Smooth muscle cell (in vitro differentiated cells): ENCODE results near the gene CCNB1IP1. TPM values are rescaled to one million over a fixed set of nuclear protein-coding genes. Genes with fewer than 3 reads are reported as not detected.
A peak's percentile ranks its signal among the peaks of the same experiment; 100 is the strongest.

ENCODE experiments used
- DNase-seq: peaks from one replicate; lab custom pipeline; 2025; ENCODE audit not compliant: unreplicated experiment; lab: John Stamatoyannopoulos, UW
- H2AFZ ChIP-seq: fragments of 200-600 bp; sonication (generic); 2 replicates; pipeline ENCODE4 v1.6.0; 2016; ENCODE audit warnings: antibody characterized with exemption, low read depth, mild to moderate bottlenecking
- H3F3A ChIP-seq: fragments of 200-600 bp; sonication (generic); 2 replicates; pipeline ENCODE4 v1.6.0; 2017; ENCODE audit warnings: antibody characterized with exemption, low read depth
- H3K27ac ChIP-seq: fragments of 200-600 bp; sonication (generic); 2 replicates; pipeline ENCODE4 v1.5.1; 2016; ENCODE audit warnings: low read depth, mild to moderate bottlenecking
- H3K27me3 ChIP-seq: fragments of 200-600 bp; sonication (generic); 2 replicates; pipeline ENCODE4 v1.6.1; 2016; ENCODE audit warnings: low read depth, mild to moderate bottlenecking
- H3K36me3 ChIP-seq: fragments of 200-600 bp; sonication (generic); 2 replicates; pipeline ENCODE4 v1.5.1; 2016; ENCODE audit warnings: low read depth
- H3K4me1 ChIP-seq: fragments of 200-600 bp; sonication (generic); 2 replicates; pipeline ENCODE4 v1.5.1; 2016; ENCODE audit warnings: low read depth
- H3K4me2 ChIP-seq: fragments of 200-600 bp; sonication (generic); 2 replicates; pipeline ENCODE4 v1.6.0; 2016; ENCODE audit warnings: mild to moderate bottlenecking
- H3K4me3 ChIP-seq: fragments of 200-600 bp; sonication (generic); 2 replicates; pipeline ENCODE4 v1.5.1; 2016; ENCODE audit warnings: mild to moderate bottlenecking
- H3K79me2 ChIP-seq: fragments of 200-600 bp; sonication (generic); 2 replicates; pipeline ENCODE4 v1.6.0; 2016; ENCODE audit warnings: low read depth, mild to moderate bottlenecking
- H3K9ac ChIP-seq: fragments of 200-600 bp; sonication (generic); 2 replicates; pipeline ENCODE4 v1.6.0; 2016; ENCODE audit warnings: low read depth
- H3K9me3 ChIP-seq: fragments of 200-600 bp; sonication (generic); replicated peaks from 2 replicates; pipeline ENCODE4 v1.5.1; 2016; ENCODE audit warnings: low read depth
- H4K20me1 ChIP-seq: fragments of 200-600 bp; sonication (generic); 2 replicates; pipeline ENCODE4 v1.6.0; 2016; ENCODE audit warnings: low read depth
- WGBS: methylation state at CpG from one replicate; pipeline ENCODE4 v1.1.7; 2016; ENCODE audit warnings: low lambda C conversion rate; 5-methylcytosine and 5-hydroxymethylcytosine counted together
- polyA plus RNA-seq: library from polyadenylated mRNA; unstranded; fragments of >200 nt; fragmentation: Nextera tagmentation; extraction: Ambion mirVana; gene quantifications from 2 replicates; pipeline ENCODE4 v1.2.1, GENCODE V29; 2016
- total RNA-seq: library from RNA; depleted of rRNA; stranded (reverse); fragments of >200 nt; gene quantifications from 2 replicates; pipeline ENCODE4 v1.2.3, GENCODE V29; 2014
- TF ChIP-seq, protein P1 (sequence below): fragments of 200-600 bp; sonication (generic); IDR thresholded peaks from 2 replicates; pipeline ENCODE4 v1.5.1; 2017; ENCODE audit warnings: borderline replicate concordance, mild to moderate bottlenecking, antibody characterized with exemption; ENCODE audit not compliant: insufficient read depth, poor library complexity, severe bottlenecking

The CCNB1IP1 gene
- total and polyA plus RNA-seq, 2 experiments from 2014 or later, result 16.3 to 70.4 TPM

DNA sequence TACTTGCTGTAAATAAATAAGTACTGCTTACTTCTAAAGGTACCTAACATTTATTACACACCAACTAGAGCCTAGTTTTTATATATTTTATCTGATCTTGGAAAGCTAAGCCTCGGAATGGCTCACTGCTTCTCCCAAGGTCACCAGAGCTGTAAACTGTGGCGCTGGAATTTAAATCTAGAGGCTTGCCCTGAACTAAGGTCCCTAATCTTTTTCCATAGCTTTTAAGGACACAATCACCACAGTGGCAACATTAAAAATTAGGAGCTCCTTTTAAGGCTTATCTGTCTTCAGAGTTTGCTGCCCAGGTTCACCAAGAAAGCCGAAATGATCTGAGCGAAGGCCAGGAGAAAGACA, 670 bp downstream of the CCNB1IP1 start:
- Histone ChIP-seq H3K4me1 (peaks cover 9% of the 10 kb centered on the region), H3K36me3 (no peaks in the 10 kb centered on the region), H3K9ac (peak overlapping the region; percentile 69), H3K4me2 (peak overlapping the region; percentile 92), H3F3A (peaks cover 9% of the 10 kb centered on the region), H3K27ac (peak overlapping the region; percentile 77), H4K20me1 (peaks cover 22% of the 10 kb centered on the region), H3K27me3 (no peaks in the 10 kb centered on the region), H3K9me3 (no peaks in the 10 kb centered on the region), H2AFZ (peak overlapping the region; percentile 64), H3K4me3 (peak overlapping the region; percentile 73), H3K79me2 (peaks cover 52% of the 10 kb centered on the region)
- no peak for DNase-seq
- TF ChIP-seq, protein P1, sequence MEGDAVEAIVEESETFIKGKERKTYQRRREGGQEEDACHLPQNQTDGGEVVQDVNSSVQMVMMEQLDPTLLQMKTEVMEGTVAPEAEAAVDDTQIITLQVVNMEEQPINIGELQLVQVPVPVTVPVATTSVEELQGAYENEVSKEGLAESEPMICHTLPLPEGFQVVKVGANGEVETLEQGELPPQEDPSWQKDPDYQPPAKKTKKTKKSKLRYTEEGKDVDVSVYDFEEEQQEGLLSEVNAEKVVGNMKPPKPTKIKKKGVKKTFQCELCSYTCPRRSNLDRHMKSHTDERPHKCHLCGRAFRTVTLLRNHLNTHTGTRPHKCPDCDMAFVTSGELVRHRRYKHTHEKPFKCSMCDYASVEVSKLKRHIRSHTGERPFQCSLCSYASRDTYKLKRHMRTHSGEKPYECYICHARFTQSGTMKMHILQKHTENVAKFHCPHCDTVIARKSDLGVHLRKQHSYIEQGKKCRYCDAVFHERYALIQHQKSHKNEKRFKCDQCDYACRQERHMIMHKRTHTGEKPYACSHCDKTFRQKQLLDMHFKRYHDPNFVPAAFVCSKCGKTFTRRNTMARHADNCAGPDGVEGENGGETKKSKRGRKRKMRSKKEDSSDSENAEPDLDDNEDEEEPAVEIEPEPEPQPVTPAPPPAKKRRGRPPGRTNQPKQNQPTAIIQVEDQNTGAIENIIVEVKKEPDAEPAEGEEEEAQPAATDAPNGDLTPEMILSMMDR, result no peak
- 0% methylated on average over 4 of the region's 4 CpGs for WGBS

DNA sequence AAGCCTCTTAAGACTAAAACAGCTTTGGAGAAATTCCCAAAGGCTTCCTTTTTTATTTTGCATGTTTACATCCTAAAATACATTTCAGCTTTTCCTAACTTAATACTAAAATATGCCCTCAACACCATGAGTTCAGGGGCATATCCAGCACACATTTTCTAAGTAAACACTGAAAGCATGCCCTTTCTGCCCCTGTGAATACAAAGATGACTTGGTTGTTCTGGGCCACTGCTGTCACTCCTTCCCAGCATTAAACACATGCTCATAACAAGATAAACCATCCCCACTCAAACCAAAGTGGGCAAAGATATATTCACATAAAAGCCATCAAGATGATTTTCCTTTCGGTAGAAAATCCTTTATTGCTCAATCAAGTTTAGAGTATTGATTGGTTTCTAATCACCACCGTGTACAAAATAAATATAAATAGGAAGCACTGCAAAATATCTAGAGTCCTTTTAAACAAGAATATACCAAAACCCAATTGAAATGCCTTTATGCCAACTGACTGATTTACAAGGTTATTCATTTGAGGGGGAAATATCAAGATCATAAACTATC, 1.9 kb downstream of the CCNB1IP1 start:
- no peak overlapping the region for H3K27ac ChIP-seq
- H3K27me3 ChIP-seq, result no peaks in the 10 kb centered on the region
- peaks cover 6% of the 10 kb centered on the region for H3K36me3 ChIP-seq
- H3K4me2 ChIP-seq, result peak overlapping the region; percentile 92
- peaks cover 14% of the 10 kb centered on the region for H3K4me1 ChIP-seq
- H3F3A ChIP-seq, result peaks cover 10% of the 10 kb centered on the region
- H4K20me1 ChIP-seq, result peaks cover 29% of the 10 kb centered on the region
- 37% methylated on average over 2 of the region's 2 CpGs for WGBS
- H3K4me3 ChIP-seq, result peak overlapping the region; percentile 73
- no peak overlapping the region for H3K9ac ChIP-seq
- TF ChIP-seq, protein P1, result no peak
- H3K79me2 ChIP-seq, result peaks cover 63% of the 10 kb centered on the region
- no peak overlapping the region for H2AFZ ChIP-seq
- no peaks in the 10 kb centered on the region for H3K9me3 ChIP-seq
- no peak for DNase-seq

DNA sequence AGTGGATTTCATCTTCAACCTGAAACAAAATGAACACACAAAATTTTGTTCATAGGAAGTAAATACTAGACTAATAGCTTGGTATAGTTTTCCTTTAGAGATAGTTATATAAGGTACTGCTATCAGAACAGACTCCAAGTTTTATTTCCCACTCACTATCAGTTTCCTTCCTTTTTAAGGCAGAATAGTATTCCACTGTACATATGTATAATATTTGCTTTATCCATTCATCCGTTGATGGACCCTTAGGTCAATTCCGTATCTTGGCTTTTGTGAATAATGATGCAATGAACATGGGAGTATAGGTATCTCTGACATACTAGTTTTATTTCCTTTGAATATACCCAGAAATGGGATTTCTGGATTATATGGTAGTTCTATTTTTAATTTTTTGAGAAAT, 3.7 kb downstream of the CCNB1IP1 start:
- TF ChIP-seq, protein P1, result no peak
- no peak for DNase-seq
- 99% methylated on average over 2 of the region's 2 CpGs for WGBS
- H2AFZ ChIP-seq, result no peak overlapping the region
- H3K27ac ChIP-seq, result no peak overlapping the region
- H3K4me2 ChIP-seq, result no peak overlapping the region
- H3K4me3 ChIP-seq, result no peak overlapping the region
- peaks cover 14% of the 10 kb centered on the region for H3K4me1 ChIP-seq
- H3K79me2 ChIP-seq, result peaks cover 70% of the 10 kb centered on the region
- no peaks in the 10 kb centered on the region for H3K9me3 ChIP-seq
- peaks cover 10% of the 10 kb centered on the region for H3F3A ChIP-seq
- H4K20me1 ChIP-seq, result peaks cover 29% of the 10 kb centered on the region
- H3K9ac ChIP-seq, result no peak overlapping the region
- no peaks in the 10 kb centered on the region for H3K27me3 ChIP-seq
- peaks cover 11% of the 10 kb centered on the region for H3K36me3 ChIP-seq

DNA sequence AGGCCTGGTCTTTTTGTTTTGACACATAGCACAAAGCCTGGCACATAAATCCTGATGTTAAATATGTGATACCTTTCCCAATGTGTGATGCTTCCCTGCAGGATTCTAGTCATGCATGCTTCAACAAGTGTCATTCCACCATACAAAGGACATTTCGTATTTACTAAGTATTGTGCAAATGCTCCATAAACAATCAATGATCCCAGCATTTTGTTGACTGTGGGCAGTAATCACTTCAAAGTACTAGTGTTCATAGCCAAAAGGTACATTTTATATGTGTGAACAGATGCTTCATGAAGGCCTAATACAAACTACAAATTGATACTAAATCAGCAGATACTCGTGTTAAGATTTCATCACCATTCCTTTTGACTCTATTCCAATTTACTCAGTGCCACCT, 4.4 kb downstream of the CCNB1IP1 start:
- Histone ChIP-seq H3K27me3 (no peaks in the 10 kb centered on the region), H3K27ac (no peak overlapping the region), H3K79me2 (peaks cover 70% of the 10 kb centered on the region), H3K36me3 (peaks cover 11% of the 10 kb centered on the region), H3K9ac (no peak overlapping the region), H3F3A (peaks cover 10% of the 10 kb centered on the region), H3K9me3 (no peaks in the 10 kb centered on the region), H2AFZ (no peak overlapping the region), H4K20me1 (peaks cover 29% of the 10 kb centered on the region), H3K4me1 (peaks cover 14% of the 10 kb centered on the region), H3K4me3 (no peak overlapping the region), H3K4me2 (no peak overlapping the region)
- WGBS, result 81% methylated on average over 2 of the region's 2 CpGs
- DNase-seq, result no peak
- TF ChIP-seq, protein P1, result no peak
